Skin of body (tissue), 2 donors: ENCODE measurements around the gene FHIT. TPM values are rescaled to one million over a fixed set of nuclear protein-coding genes. Genes with fewer than 3 reads are reported as not detected.

Experiments
- DNase-seq: peaks from one replicate; lab custom pipeline; 2025; lab: John Stamatoyannopoulos, UW
- total RNA-seq: library from RNA; depleted of rRNA; stranded (reverse); fragments of >200 nt; gene quantifications from one replicate; pipeline ENCODE4 v1.2.3, GENCODE V29; 2014

FHIT gene
- total RNA-seq, 1 donor from 2014 or later, result 8.9 TPM

- DNase-seq, result no peak
These were observed 1356.7 kb downstream of the FHIT start for GRCh38 chr3:59894425-59895121.

DNA sequence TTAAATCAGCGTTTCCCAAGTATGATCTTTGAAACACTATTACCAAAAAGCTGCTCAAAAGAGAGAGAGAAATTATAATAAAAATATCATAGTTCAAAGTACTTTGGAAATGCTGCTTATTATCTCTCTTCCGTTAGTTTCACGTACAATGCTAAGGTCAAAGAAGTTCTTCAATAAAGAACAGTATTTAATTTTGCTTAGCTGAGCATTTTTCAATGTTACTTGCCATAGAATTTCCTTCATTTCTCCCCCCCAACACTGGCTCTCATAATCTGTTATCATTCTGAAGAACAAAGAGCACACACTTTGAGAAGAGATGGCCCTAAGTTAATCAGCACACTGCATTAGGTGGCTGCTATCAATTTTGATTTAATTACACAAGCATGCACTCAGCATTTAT lies 1360.6 kb downstream of the FHIT start:
- DNase-seq, result no peak

GRCh38 chr3:59886790-59887189 lies 1364.5 kb downstream of the FHIT start:
- no peak for DNase-seq

DNA sequence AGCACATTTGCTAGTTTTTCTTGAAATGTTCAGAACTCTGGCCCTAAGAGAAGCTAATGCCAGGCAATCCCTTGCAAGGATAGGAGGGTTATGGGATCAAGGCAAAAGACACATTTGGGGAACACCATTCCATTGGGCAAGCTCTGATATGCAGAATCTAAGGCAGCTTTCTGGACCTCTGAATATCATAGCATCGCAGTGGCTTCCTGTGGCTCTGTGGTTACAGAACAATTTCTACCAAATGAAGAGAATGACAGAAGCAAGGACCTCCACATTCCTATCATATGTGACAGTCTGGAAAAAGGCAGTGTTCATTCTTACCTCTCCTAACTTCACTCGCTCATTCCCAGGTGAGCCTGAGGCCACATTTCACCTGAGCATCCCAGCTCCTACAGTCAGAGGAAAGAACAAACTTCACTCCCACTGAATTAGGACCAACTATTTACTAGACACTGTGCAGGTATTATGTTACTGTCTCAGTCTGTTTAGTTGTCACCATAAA lies 1365.3 kb downstream of the FHIT start:
- no peak for DNase-seq

DNA sequence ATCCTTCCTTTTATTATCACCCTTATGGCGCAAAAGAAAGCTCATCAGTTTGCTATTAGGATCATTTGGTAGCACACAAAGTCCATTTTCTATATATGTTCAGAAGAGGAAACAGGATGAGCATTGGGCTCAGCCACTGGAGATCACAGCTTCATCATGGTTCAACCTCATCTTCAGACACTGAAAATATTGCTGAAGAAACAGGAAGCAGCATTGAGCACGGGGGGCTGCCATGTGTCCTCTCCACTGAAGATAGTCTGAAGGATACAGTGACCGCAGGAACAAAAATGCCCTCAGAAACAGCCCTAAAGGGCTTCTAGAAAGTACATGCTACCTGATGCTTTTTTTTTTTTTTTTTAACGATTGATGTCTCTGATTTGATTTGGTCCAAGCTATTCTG lies 1366.2 kb downstream of the FHIT start:
- no peak for DNase-seq

GRCh38 chr3:59884409-59884808 lies 1366.8 kb downstream of the FHIT start:
- DNase-seq, result no peak

GRCh38 chr3:59882746-59883145 lies 1368.5 kb downstream of the FHIT start:
- DNase-seq, result no peak

GRCh38 chr3:59880717-59881116 lies 1370.5 kb downstream of the FHIT start:
- no peak for DNase-seq

DNA sequence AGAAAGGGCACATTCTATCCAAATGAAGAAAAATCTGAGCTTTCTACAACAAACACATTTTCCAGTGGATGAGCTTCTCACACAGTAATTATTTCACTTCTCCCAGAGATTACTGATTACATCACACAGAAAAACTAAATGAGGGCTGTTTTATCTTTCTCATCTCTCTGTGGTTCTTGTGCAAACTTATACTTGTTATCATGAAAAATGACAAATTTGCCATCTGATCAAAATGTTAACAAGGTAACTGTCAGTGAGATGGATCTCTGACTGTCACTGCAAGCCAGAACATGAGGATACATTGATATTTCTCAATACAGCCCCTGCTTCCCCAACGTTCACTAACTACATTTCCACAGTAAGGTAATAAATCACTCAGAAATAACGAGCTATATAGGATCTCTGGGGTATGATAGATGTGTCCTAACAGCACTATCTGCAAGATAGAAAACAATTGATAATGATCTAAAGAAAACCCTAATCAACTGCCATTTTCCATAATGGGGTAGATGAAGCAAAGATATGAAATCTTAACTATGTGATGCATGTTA lies 1372.1 kb downstream of the FHIT start:
- no peak for DNase-seq

- no peak for DNase-seq
These were observed 1373.2 kb downstream of the FHIT start for GRCh38 chr3:59878038-59878427.

DNA sequence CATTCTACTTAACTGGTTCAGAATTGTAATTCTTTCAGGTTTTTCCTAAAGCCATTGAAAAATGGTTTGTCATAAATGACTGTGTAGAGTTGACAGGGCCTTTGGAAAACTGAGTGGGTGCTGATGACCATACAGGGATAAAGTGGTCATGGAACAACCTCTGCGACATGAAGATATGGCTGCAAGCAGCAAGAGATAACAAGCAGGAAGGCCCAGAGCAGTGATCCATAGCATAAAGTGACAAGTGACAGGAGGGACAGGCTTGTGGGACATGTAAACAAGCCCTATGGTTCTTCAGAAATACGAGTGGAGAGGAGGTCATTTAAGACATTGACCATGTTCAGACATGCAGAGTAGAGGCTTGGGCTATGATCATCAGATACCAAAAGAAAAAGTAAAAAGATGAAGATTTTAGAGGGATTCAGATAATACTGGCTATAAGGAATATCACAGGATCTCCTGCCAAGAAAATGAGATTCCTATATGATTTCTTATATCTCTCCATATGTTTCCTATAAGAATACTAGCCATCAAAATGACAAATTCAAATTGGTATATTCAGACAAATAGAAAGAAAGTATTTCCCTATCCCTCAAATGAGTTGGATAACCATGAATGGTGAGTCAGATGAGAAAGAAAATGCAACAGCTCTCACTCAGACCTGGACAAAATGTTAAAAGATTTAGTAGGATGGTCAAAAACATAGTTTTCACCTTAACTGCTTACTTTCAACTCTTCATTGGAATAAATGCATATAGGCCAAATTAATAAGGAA lies 1373.8 kb downstream of the FHIT start:
- DNase-seq, result no peak

DNA sequence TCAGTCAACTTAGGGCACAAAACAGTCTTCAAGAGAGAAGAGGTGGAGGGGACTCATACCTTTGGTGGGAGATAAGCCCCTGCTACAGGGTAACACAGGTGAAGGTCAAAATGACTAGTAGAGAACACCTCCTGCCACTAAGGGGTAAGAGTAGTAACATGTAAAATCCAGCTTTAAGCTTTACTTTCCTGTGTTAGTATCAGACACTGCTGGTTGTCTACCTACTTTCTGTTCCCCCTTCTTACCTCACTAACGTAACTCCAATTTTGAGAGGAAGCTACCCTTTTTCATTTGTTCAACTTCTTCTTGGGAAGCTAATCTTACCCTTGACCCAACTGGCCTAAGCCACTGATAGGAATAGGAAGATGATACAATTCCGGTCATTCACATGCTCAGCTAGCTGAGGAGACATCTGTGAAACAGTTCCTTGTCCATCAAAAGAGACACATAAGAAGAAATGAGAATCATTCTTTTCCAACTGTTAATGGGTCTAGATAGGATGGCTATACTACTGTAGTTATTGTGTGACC lies 1374.7 kb downstream of the FHIT start:
- DNase-seq, result no peak

DNA sequence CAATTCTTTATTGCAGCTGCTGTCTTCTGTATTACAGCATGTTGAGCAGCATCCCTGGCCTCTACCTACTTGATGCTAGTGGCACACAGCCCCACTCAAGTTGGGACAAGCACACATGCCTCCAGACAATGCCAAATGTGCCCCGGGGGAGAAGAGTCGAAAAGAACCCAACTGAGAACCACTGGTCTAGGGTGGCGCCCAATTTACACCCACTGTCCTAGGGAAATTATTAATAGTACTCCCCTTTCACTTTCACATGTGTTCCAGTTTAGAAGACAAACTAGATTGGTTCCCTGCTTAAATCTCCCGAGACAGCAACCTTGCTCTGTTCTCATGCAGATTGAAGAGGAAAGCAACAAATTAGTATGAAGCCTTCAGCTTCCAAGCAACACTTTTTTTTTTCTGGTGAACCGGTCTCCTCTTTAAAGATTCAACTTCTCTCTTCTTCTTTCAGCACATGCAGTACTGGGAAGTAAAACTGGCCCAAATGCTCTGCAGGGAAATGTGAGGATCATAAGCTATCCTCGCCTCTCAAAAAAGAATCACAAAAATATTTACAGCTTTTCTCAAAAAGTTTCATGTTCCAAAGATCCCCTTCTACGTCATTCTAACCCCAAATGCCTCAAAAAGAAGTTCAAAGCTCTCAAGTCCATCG lies 1377.5 kb downstream of the FHIT start:
- no peak for DNase-seq

GRCh38 chr3:59872128-59872527 lies 1379.1 kb downstream of the FHIT start:
- DNase-seq, result no peak

DNA sequence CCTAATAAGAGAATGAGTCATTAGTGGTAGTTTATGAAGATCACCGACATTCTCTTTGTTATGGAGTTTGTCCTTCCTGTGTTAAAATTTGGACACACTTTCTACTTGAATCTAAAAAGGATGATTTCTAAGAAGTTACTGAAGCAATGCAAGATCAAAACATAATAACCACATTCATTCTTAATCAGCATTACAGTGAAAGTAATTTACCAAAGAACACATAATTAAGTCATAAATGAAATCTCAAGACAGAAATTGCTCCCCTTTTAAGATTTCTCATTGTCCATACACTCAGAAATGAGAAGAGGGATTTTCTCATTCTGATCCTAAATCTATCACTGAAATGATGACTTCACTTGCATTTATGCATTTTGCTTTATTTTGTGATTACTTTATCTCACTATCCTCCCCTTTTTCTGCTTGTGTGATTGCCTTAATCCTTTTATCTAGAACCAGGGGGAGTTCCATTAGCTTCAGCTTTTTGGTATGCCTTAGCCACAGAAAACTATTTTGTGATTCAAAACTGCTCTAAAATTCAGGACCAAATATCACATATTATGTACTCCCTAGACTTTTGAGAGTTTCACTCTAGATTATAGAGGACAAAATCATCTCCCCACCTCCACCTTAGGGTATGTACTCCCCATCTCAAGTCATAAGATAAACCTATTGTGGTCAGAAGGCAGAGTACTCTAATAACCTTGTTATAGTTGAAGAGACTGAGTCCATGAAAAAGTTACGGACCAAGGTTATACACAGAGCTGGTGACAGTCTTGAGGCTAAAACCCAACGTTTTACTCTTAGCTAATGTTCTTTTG lies 1383.9 kb downstream of the FHIT start:
- no peak for DNase-seq

GRCh38 chr3:59866076-59866475 lies 1385.2 kb downstream of the FHIT start:
- no peak for DNase-seq

DNA sequence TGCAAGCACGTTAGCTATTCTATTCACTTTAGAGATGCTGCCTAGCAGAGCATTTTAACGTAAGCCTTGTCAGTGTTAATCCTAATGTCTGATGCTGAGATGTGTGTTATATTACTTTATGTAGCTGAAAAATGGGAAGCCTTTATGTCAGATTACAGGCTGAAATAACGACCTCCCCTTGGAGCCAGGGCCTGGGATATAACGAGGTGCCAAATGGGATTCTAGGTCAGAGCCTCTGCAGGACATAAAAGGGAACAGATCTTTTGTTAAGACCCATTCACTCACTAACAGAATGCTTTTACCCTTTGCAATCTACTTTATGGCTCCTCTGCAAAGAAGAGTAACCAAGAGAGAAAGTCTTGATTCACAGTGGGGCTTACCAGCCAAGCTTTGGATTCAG lies 1385.9 kb downstream of the FHIT start:
- DNase-seq, result no peak

DNA sequence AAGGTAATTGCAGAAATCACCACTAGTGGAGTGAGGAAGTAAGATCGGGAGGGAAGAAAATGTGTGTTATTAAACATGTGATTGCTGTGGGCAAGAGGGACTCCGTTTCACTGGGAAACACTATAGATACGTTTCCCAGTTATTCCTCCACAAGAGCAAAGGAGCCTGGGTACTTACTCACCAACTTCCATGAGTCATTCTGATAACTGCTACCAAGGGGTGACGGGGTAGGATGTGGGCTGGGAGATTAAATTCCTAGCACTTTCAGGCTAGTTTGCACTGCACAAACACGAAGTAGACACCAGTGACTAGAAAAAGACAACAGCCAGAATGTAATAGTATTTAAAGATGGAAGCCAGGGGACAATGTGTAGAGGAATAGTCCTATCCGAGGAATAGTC lies 1388.6 kb downstream of the FHIT start:
- DNase-seq, result no peak

DNA sequence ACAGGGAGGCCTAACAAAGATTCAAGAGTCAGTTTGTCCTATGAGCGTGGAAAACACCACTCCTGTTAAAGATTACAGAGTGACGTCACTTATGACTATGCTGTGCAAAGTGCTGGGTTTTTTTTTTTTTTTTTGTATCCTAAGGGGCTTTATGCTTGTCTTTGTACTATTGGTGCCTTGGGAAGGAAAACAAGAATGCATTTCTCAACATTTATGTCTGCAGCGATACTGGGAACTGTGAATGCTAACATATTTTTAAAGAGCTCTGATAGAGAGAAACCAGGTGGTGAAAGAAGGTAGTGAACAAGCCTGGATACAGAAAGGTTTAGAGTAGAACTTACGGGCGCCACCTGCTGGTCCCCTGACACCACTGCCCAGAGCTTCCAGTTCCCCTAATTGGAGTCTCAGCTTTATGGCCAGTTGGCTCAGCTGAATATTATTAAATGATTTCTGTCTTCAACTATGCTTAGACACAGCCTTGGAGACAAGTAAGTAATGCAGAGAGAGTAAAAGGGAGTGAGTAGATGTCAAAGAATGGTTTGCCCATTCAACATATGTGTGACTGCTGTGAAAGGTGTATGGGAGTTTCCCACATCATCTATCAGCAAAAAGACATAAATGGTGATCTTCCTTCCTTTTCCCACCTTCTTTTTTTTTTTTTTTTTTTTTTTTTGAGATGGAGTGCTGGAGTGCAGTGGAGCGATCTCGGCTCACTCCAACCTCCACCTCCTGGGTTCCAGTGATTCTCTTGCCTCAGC lies 1393.5 kb downstream of the FHIT start:
- DNase-seq, result peak; percentile 40

DNA sequence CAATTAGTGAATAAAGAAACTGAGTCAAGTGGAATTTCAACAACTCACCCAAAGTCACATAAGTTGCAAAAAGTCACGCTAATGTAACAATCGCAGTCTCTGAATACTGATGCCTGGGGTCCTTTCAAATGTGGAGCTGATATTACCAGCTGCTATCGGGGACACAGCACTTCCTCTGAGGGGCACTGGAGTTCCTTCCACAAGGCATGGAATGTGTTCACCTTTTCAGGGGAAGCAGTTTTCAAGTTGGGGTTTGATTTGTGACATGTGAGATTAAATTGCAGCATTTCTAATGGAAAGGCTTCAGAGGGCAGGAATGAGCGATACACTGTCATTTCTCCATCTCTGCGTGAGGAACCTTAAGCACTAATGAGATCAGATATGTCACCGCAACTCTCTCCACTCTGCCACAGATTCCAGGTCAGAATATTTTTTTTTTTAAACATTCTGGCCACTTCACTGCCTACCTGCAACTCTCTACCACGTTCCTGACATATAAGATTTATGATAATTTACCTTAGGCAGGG lies 1394.3 kb downstream of the FHIT start:
- no peak for DNase-seq
